ENCODE measurements around the gene HS2ST1. TPM values are rescaled to one million over a fixed set of nuclear protein-coding genes. Genes with fewer than 3 reads are reported as not detected.
"Not testable (repeated sequence)": the region's sequence is repeated elsewhere in the genome, so short reads cannot be mapped to it uniquely, and the experiment has no call there.

HS2ST1 gene
- total RNA-seq (2022) = 57.2 and 61.4 TPM in 2 replicates
- percentile 93 among the genes with signal in this experiment for Bru-seq, nascent RNA
- BruChase-seq, experiment 1, labeled RNA remaining after a 2-hour chase = percentile 94 among the genes with signal in this experiment
- BruChase-seq, experiment 2, labeled RNA remaining after a 6-hour chase = percentile 93 among the genes with signal in this experiment
- long read RNA-seq, full-length matches to known transcripts = 61 of 77 reads
- long read RNA-seq, partial matches to known transcripts = 4 of 77 reads
- long read RNA-seq, other reads (novel, unspliced or antisense) = 12 of 77 reads

DNA sequence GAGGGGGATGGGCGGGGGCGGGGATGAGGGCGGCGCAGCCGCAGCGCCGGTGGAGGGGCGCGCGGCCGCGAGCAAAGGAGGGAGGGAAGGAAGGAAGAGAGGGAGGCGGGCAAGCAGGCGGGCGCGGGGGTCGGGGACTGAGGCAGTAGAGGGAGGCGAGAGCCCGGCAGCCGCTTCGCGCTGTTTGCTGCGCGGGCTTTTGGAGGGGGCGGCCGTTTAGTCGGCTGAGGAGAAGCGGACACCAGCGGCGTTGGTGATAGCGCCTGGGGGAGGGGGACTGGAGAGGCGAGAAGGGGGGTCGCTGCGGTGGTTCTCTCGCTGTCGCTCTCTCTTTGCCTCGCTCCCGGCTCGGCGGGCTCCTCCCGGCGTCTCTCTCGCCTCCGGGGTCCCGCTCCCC is at the start of gene HS2ST1:
TSS of gene HS2ST1 (plus strand) at position 35 of the 397 bp plus-strand sequence.
- intact Hi-C loops (cut with micrococcal nuclease; ENCODE audit: unreplicated experiment) = loop anchor here (1.0 to 10.0 kb wide), 4 partner anchors 111 to 530 kb away; partner anchors contain the start of gene SH3GLB1
- no peaks in the 10 kb centered on the region for H3K27me3 ChIP-seq (replicated peaks; ENCODE audit: control insufficient read depth, insufficient read depth, low read length)
- Mint-ChIP-seq H3K4me3 (ENCODE audit: unreplicated experiment) (no peak within 1 kb of the TSS), H3K4me1 (ENCODE audit: low read depth, unreplicated experiment) (peaks cover 11% of the 10 kb centered on the region), H3K9me3 (ENCODE audit: unreplicated experiment) (no peaks in the 10 kb centered on the region), H3K27ac (ENCODE audit: unreplicated experiment) (no peak within 1 kb of the TSS), H3K36me3 (ENCODE audit: insufficient read depth, unreplicated experiment) (peaks cover 21% of the 10 kb centered on the region), H3K27me3 (ENCODE audit: insufficient read depth, unreplicated experiment) (no peaks in the 10 kb centered on the region)
- ChIA-PET CTCF (interaction anchor here (0.6 to 1.3 kb wide), 4 partner anchors 20 to 210 kb away, joined by 3 to 6 read pairs (median 4); partner anchors contain the start of gene SH3GLB1), POLR2A (interaction anchor here (0.7 to 1.0 kb wide), 6 partner anchors 19 to 210 kb away, joined by 3 to 8 read pairs (median 6); no protein-coding TSS in a partner anchor)
- H3K4me1 ChIP-seq = no peaks in the 10 kb centered on the region; the same call in none of the 2 replicates
- H3K9me3 ChIP-seq = no peaks in the 10 kb centered on the region
- peak within 1 kb of the TSS; percentile 92 for H3K4me3 ChIP-seq (ENCODE audit: low read depth, low read length)
- TF ChIP-seq, protein P1, sequence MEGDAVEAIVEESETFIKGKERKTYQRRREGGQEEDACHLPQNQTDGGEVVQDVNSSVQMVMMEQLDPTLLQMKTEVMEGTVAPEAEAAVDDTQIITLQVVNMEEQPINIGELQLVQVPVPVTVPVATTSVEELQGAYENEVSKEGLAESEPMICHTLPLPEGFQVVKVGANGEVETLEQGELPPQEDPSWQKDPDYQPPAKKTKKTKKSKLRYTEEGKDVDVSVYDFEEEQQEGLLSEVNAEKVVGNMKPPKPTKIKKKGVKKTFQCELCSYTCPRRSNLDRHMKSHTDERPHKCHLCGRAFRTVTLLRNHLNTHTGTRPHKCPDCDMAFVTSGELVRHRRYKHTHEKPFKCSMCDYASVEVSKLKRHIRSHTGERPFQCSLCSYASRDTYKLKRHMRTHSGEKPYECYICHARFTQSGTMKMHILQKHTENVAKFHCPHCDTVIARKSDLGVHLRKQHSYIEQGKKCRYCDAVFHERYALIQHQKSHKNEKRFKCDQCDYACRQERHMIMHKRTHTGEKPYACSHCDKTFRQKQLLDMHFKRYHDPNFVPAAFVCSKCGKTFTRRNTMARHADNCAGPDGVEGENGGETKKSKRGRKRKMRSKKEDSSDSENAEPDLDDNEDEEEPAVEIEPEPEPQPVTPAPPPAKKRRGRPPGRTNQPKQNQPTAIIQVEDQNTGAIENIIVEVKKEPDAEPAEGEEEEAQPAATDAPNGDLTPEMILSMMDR (IDR thresholded peaks at IDR 0.05; ENCODE audit: insufficient read depth in 1 of 2, low read depth in 1 of 2, low read length in 1 of 2, severe bottlenecking in 1 of 2, unreplicated experiment in 1 of 2) = no peak
- BruUV-seq (replicated peaks) = no TSS peak
- no peak for DNase-seq
- no peaks in the 10 kb centered on the region for H3K36me3 ChIP-seq (ENCODE audit: control insufficient read depth, insufficient read depth, low read length)

DNA sequence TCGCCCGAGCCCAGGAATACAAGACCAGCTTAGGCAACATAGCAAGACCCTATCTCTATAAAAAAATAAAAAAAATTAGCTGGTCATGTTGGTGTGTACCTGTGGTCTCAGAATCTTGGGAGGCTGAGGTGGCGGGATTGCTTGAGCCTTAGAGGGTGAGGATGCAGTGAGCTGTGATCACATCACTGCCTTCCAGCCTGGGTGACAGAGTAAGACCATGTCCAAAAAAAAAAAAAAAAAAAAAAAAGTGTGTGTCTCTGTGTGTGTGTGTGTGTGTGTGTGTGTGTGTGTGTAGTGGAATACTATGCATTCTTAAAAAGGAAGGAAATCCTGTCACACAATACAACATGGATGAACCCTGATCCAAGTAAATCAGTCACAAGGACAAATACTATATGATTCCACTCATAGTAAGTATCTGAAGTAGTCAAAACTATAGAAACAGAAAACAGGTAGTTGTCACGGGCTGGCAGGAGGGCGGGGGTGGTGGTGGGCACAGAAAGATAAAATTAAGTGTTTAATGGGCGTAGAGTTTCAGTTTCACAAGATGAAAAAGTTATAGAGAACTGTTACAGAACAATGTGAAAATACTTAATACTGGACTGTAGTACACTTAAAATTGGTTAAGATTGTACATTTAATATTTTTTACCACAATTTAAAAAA is 48.3 kb upstream of the HS2ST1 start:
- H3K9me3 Mint-ChIP-seq (ENCODE audit: unreplicated experiment) = no peaks in the 10 kb centered on the region
- H3K4me1 ChIP-seq = no peaks in the 10 kb centered on the region; the same call in 1 of the 2 replicates
- peaks cover 10% of the 10 kb centered on the region for H3K36me3 Mint-ChIP-seq (ENCODE audit: insufficient read depth, unreplicated experiment)
- intact Hi-C loops (cut with micrococcal nuclease; ENCODE audit: unreplicated experiment) = no loop called here
- ChIA-PET POLR2A (no interaction called here), CTCF (no interaction called here)
- no peak overlapping the region for H3K4me3 Mint-ChIP-seq (ENCODE audit: unreplicated experiment)
- no peaks in the 10 kb centered on the region for H3K27me3 ChIP-seq (replicated peaks; ENCODE audit: control insufficient read depth, insufficient read depth, low read length)
- no peaks in the 10 kb centered on the region for H3K9me3 ChIP-seq
- H3K27me3 Mint-ChIP-seq (ENCODE audit: insufficient read depth, unreplicated experiment) = no peaks in the 10 kb centered on the region
- H3K4me3 ChIP-seq (ENCODE audit: low read depth, low read length) = no peak overlapping the region
- BruUV-seq (replicated peaks) = no TSS peak
- H3K27ac Mint-ChIP-seq (ENCODE audit: unreplicated experiment) = no peak overlapping the region
- peaks cover 6% of the 10 kb centered on the region for H3K4me1 Mint-ChIP-seq (ENCODE audit: low read depth, unreplicated experiment)
- H3K36me3 ChIP-seq (ENCODE audit: control insufficient read depth, insufficient read depth, low read length) = no peaks in the 10 kb centered on the region
- TF ChIP-seq, protein P1 (IDR thresholded peaks at IDR 0.05; ENCODE audit: insufficient read depth in 1 of 2, low read depth in 1 of 2, low read length in 1 of 2, severe bottlenecking in 1 of 2, unreplicated experiment in 1 of 2) = no peak
- no peak for DNase-seq

DNA sequence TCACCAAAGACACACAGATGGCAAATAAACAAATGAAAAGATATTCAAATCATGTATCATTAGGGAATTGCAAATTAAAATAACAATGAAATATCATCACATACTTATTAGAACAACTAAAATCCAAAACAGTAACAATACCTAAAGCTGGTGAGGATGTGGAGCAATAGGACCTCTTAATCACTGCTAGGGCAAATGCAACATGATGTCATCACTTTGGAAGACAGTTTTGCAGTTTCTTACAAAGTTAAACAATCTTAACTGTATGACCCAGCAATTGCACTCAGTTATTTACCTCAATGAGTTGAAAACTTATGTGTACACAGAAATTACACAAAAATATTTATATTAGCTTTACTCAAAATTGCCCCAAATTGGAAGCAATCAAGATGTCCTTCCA is 47.8 kb upstream of the HS2ST1 start:
- BruUV-seq (replicated peaks) = no TSS peak
- no peak for DNase-seq
- Mint-ChIP-seq H3K4me3 (ENCODE audit: unreplicated experiment) (no peak overlapping the region), H3K27me3 (ENCODE audit: insufficient read depth, unreplicated experiment) (no peaks in the 10 kb centered on the region), H3K4me1 (ENCODE audit: low read depth, unreplicated experiment) (peaks cover under 1% of the 10 kb centered on the region), H3K27ac (ENCODE audit: unreplicated experiment) (no peak overlapping the region), H3K9me3 (ENCODE audit: unreplicated experiment) (no peaks in the 10 kb centered on the region), H3K36me3 (ENCODE audit: insufficient read depth, unreplicated experiment) (peaks cover 4% of the 10 kb centered on the region)
- POLR2A ChIA-PET = no interaction called here
- no peaks in the 10 kb centered on the region for H3K27me3 ChIP-seq (replicated peaks; ENCODE audit: control insufficient read depth, insufficient read depth, low read length)
- intact Hi-C loops (cut with micrococcal nuclease; ENCODE audit: unreplicated experiment) = no loop called here
- H3K36me3 ChIP-seq (ENCODE audit: control insufficient read depth, insufficient read depth, low read length) = no peaks in the 10 kb centered on the region
- H3K9me3 ChIP-seq = no peaks in the 10 kb centered on the region
- CTCF ChIA-PET = no interaction called here
- H3K4me3 ChIP-seq (ENCODE audit: low read depth, low read length) = no peak overlapping the region
- TF ChIP-seq, protein P1 (IDR thresholded peaks at IDR 0.05; ENCODE audit: insufficient read depth in 1 of 2, low read depth in 1 of 2, low read length in 1 of 2, severe bottlenecking in 1 of 2, unreplicated experiment in 1 of 2) = no peak
- no peaks in the 10 kb centered on the region for H3K4me1 ChIP-seq

DNA sequence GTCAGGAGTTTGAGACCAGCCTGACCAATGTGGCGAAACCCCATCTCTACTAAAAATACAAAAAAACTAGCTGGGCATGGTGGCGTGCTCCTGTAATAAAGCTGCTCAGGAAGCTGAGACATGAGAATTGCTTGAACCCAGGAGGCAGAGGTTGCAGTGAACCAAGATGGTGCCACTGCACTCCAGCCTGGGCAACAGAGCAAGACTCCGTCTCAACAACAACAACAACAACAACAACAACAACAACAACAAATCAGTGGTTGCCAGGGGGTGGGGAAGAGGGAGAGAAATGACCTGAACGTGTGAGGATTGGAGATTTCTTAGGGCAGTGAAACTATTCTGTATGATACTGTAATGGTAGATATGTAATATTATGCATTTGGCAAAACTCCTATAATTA is 47.2 kb upstream of the HS2ST1 start:
- CTCF ChIA-PET; H3K9me3 Mint-ChIP-seq (ENCODE audit: unreplicated experiment); POLR2A ChIA-PET: not testable (repeated sequence)

More for the DNA sequence above, 47.2 kb upstream of the HS2ST1 start:
- H3K4me3 ChIP-seq (ENCODE audit: low read depth, low read length); H3K4me1 Mint-ChIP-seq (ENCODE audit: low read depth, unreplicated experiment); H3K27me3 ChIP-seq (replicated peaks; ENCODE audit: control insufficient read depth, insufficient read depth, low read length); H3K27ac Mint-ChIP-seq (ENCODE audit: unreplicated experiment); DNase-seq; H3K36me3 ChIP-seq (ENCODE audit: control insufficient read depth, insufficient read depth, low read length); intact Hi-C loops (cut with micrococcal nuclease; ENCODE audit: unreplicated experiment); BruUV-seq (replicated peaks); H3K9me3 ChIP-seq; H3K4me1 ChIP-seq; H3K27me3 Mint-ChIP-seq (ENCODE audit: insufficient read depth, unreplicated experiment); H3K4me3 Mint-ChIP-seq (ENCODE audit: unreplicated experiment); H3K36me3 Mint-ChIP-seq (ENCODE audit: insufficient read depth, unreplicated experiment): not testable (repeated sequence)

All from Caco-2 (cell line).